Umbilical cord (tissue), 2 donors: Measurements from ENCODE around the gene HMSD. TPM values are rescaled to one million over a fixed set of nuclear protein-coding genes. Genes with fewer than 3 reads are reported as not detected.

Source experiments
- DNase-seq: peaks from one replicate; pipeline ENCODE4 v3.0.0-alpha.2; 2015; ENCODE audit warnings: low spot score
- total RNA-seq: library from RNA; depleted of rRNA; stranded (reverse); fragments of >200 nt; gene quantifications from one replicate; pipeline ENCODE4 v1.2.3, GENCODE V29; 2014; ENCODE audit warnings: low replicate concordance; ENCODE audit not compliant: insufficient read depth

HMSD gene
- total RNA-seq, 1 donor from 2014 or later: 2.4 TPM

GRCh38 chr18:63956755-63957154 is 7.7 kb downstream of the HMSD start:
- no peak for DNase-seq

- DNase-seq: no peak
Observed at GRCh38 chr18:63960891-63961290, 11.8 kb downstream of the HMSD start.

- no peak for DNase-seq
Observed at GRCh38 chr18:63961435-63961980, 12.4 kb downstream of the HMSD start.

- DNase-seq: no peak
Observed at GRCh38 chr18:63962137-63962536, 13.0 kb downstream of the HMSD start.

- peak; percentile 61 for DNase-seq
Observed at GRCh38 chr18:63963615-63964256, 14.6 kb downstream of the HMSD start.

GRCh38 chr18:63964908-63965307 is 15.8 kb downstream of the HMSD start:
- DNase-seq: no peak

GRCh38 chr18:63965716-63966330 is 16.7 kb downstream of the HMSD start:
- no peak for DNase-seq

GRCh38 chr18:63969942-63970808 is 21.1 kb downstream of the HMSD start, which contains the start of gene SERPINB8:
TSS of gene SERPINB8 (plus strand) at chr18:63970081. CDS start at chr18:63978309, 8,228 bp downstream.
- DNase-seq: peak; percentile 97

GRCh38 chr18:63970809-63971205 is 21.7 kb downstream of the HMSD start:
- DNase-seq: peak; percentile 82

GRCh38 chr18:63971320-63972001 is 22.4 kb downstream of the HMSD start:
- no peak for DNase-seq

- DNase-seq: no peak
Observed at GRCh38 chr18:63972002-63972376, 22.9 kb downstream of the HMSD start.

GRCh38 chr18:63974991-63975390 is 25.9 kb downstream of the HMSD start:
- no peak for DNase-seq

GRCh38 chr18:63975628-63976027 is 26.5 kb downstream of the HMSD start:
- no peak for DNase-seq

- no peak for DNase-seq
Observed at GRCh38 chr18:63977040-63977439, 27.9 kb downstream of the HMSD start.

- DNase-seq: peak; percentile 84
Observed at GRCh38 chr18:63979409-63979920, 30.4 kb downstream of the HMSD start.

GRCh38 chr18:63980027-63980426 is 30.9 kb downstream of the HMSD start:
- no peak for DNase-seq

- DNase-seq: no peak
Observed at GRCh38 chr18:63980896-63981460, 31.9 kb downstream of the HMSD start.

GRCh38 chr18:63981719-63982118 is 32.6 kb downstream of the HMSD start:
- no peak for DNase-seq

- DNase-seq: no peak
Observed at GRCh38 chr18:63982361-63982760, 33.3 kb downstream of the HMSD start.

- no peak for DNase-seq
Observed at GRCh38 chr18:63986885-63987284, 37.8 kb downstream of the HMSD start.

GRCh38 chr18:63987743-63988142 is 38.6 kb downstream of the HMSD start:
- DNase-seq: peak; percentile 41
